ENCODE results near the gene NEBL. TPM values are rescaled to one million over a fixed set of nuclear protein-coding genes. Genes with fewer than 3 reads are reported as not detected.

Gene NEBL
- total RNA-seq, 4 donors from 2014 or later = 9.8 to 33.0 (median 16.4) TPM

DNA sequence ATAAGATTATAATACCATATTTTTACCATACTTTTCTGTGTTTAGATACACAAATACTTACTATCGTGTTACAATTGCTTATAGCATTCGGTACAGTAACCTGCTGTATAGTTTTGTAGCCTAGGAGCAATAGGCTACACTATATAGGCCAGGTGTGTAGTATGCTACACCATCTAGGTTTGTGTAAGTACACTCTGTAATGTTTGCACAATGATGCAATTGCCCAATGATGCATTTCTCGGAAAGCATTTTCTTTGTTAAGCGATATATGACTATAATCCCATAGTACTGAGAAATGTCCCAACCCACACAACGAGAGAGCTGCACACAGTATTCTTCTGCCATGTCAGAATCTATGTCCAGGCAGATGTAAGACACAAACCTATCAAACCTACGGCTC lies 160.0 kb downstream of the NEBL start:
- no peaks in the 10 kb centered on the region for H3K27me3 ChIP-seq
- no peak overlapping the region for H3K4me3 ChIP-seq
- no peaks in the 10 kb centered on the region for H3K9me3 ChIP-seq
- TF ChIP-seq CTCF (IDR thresholded peaks at IDR 0.05) (no peak), POLR2A (IDR thresholded peaks at IDR 0.05) (no peak)
- no peak overlapping the region for H3K27ac ChIP-seq
- no peaks in the 10 kb centered on the region for H3K36me3 ChIP-seq
- H3K4me1 ChIP-seq = no peaks in the 10 kb centered on the region
- no peak for DNase-seq

Small RNA genes lying within 50 kb of the gene (small RNA-seq; reads per million reads assigned to genes)
- gene AL157398.1 (0 reads per million in 2 donors), gene MTND1P21 (0 reads per million in 2 donors)
